Fibroblast of lung (primary cell): ENCODE measurements around the gene CAP1.

Experiments
- CTCF ChIP-seq, 2 donors: IDR thresholded peaks in 1 of 2; conservative IDR thresholded peaks in 1 of 2; 1 replicate in 1 of 2; 2 replicates in 1 of 2; pipeline ENCODE4 v1.5.1; 2011 to 2012; ENCODE audit warnings: low read length in 2 of 2, control low read depth in 1 of 2, inconsistent platforms in 1 of 2, low read depth in 1 of 2, mild to moderate bottlenecking in 1 of 2
- EZH2 ChIP-seq: IDR thresholded peaks from 2 replicates; pipeline ENCODE4 v1.5.1; 2012; ENCODE audit warnings: low read length, control low read depth, mild to moderate bottlenecking; ENCODE audit errors: missing control alignments

GRCh38 chr1:40042341-40042740, 1.8 kb downstream of the CAP1 start:
- TF ChIP-seq CTCF (conservative IDR thresholded peaks at IDR 0.05 in 1 of 2, IDR thresholded peaks at IDR 0.05 in 1 of 2; ENCODE audit: low read depth in 1 of 2, low read length in 2 of 2) (no peak), EZH2 (no peak)
